Endothelial cell of umbilical vein (primary cell): Measurements from ENCODE around the gene TNFRSF21. TPM values are rescaled to one million over a fixed set of nuclear protein-coding genes. Genes with fewer than 3 reads are reported as not detected.

Experiments
- BruUV-seq: library from RNA; stranded (reverse); fragments of 400-500 nt; replicated peaks from 2 replicates; lab custom pipeline; 2021; lab: Mats Ljungman, UMichigan
- CTCF ChIA-PET: fragments of 300-600, 350-600 bp; sonication (Branson Sonifier 250); formaldehyde crosslinking; loops from one replicate; lab custom pipeline; 2021; ENCODE audit warnings: antibody characterized with exemption, inconsistent platforms; lab: Charles Lee
- POLR2A ChIA-PET: fragments of 300-600, 350-600 bp; sonication (Branson Sonifier 250); formaldehyde crosslinking; loops from one replicate; lab custom pipeline; 2021; ENCODE audit warnings: antibody characterized with exemption, inconsistent platforms; lab: Charles Lee
- DNase-seq: peaks from one replicate; pipeline ENCODE4 v3.0.0-alpha.2; 2011; ENCODE audit warnings: low read depth, low spot score
- FAIRE-seq: peaks from 2 replicates; lab custom pipeline; 2011; peaks lifted over from hg19 to GRCh38; lab: Jason Lieb, UNC
- H2AFZ ChIP-seq: 2 replicates; pipeline ENCODE4 v1.6.0; 2012; ENCODE audit warnings: low read depth, low read length, control low read depth, inconsistent platforms
- H3K27ac ChIP-seq: 2 replicates; pipeline ENCODE4 v1.5.1; 2011; ENCODE audit warnings: low read depth, mild to moderate bottlenecking, control low read depth, low read length, moderate library complexity; ENCODE audit not compliant: insufficient read depth
- H3K27me3 ChIP-seq, 2 experiments: 2 replicates each; pipeline versions ENCODE4 v1.6.0 to v1.6.1; 2011; ENCODE audit warnings: low read length in 2 of 2, mixed read lengths in 1 of 2; ENCODE audit not compliant: control insufficient read depth in 2 of 2, insufficient read depth in 2 of 2
- H3K36me3 ChIP-seq, 2 experiments: 2 replicates in 1 of 2; 3 replicates in 1 of 2; pipeline ENCODE4 v1.5.1; 2011; ENCODE audit warnings: low read length in 2 of 2, mild to moderate bottlenecking in 1 of 2, moderate library complexity in 1 of 2; ENCODE audit not compliant: control insufficient read depth in 2 of 2, insufficient read depth in 2 of 2; ENCODE audit errors: extremely low read depth in 1 of 2
- H3K4me1 ChIP-seq: 3 replicates; pipeline ENCODE4 v1.5.1; 2011; ENCODE audit warnings: mild to moderate bottlenecking, low read length; ENCODE audit not compliant: control insufficient read depth, insufficient read depth; ENCODE audit errors: extremely low read depth
- H3K4me2 ChIP-seq: 2 replicates; pipeline ENCODE4 v1.6.1; 2011; ENCODE audit warnings: low read length, control low read depth, mixed read lengths; ENCODE audit not compliant: insufficient read depth
- H3K4me3 ChIP-seq, 3 experiments: fragments of 200-600 bp in 1 of 3; sonication (generic), shearing (Covaris generic) in 1 of 3; replicated peaks in 1 of 3; 2 replicates each; pipeline ENCODE4 v1.5.1; 2011 to 2016; ENCODE audit warnings: control low read depth in 3 of 3, low read length in 3 of 3, mild to moderate bottlenecking in 2 of 3, inconsistent platforms in 1 of 3, low read depth in 1 of 3, moderate library complexity in 1 of 3; ENCODE audit not compliant: insufficient read depth in 1 of 3
- H3K79me2 ChIP-seq: 2 replicates; pipeline ENCODE4 v1.6.0; 2012; ENCODE audit warnings: low read length, inconsistent platforms; ENCODE audit not compliant: control insufficient read depth, insufficient read depth
- H3K9ac ChIP-seq: replicated peaks from 2 replicates; pipeline ENCODE3; 2011; ENCODE audit warnings: low read length, control low read depth; ENCODE audit not compliant: insufficient read depth; ENCODE audit errors: extremely low read depth
- H3K9me1 ChIP-seq: replicated peaks from 3 replicates; pipeline ENCODE4 v1.6.0; 2011; ENCODE audit warnings: mild to moderate bottlenecking, low read length; ENCODE audit not compliant: control insufficient read depth, insufficient read depth; ENCODE audit errors: extremely low read depth
- H3K9me3 ChIP-seq: replicated peaks from 2 replicates; pipeline ENCODE4 v1.5.1; 2012; ENCODE audit warnings: low read length, inconsistent platforms; ENCODE audit not compliant: control insufficient read depth, insufficient read depth
- H4K20me1 ChIP-seq: replicated peaks from 2 replicates; pipeline ENCODE3; 2011; ENCODE audit warnings: mild to moderate bottlenecking, low read length; ENCODE audit not compliant: control insufficient read depth, insufficient read depth; ENCODE audit errors: extremely low read depth
- EZH2 ChIP-seq: IDR thresholded peaks from 2 replicates; pipeline ENCODE4 v1.6.1; 2012; ENCODE audit warnings: borderline replicate concordance, low read depth, mild to moderate bottlenecking, moderate library complexity, low read length, inconsistent platforms; ENCODE audit not compliant: severe bottlenecking
- FOS ChIP-seq: IDR thresholded peaks from 2 replicates; pipeline ENCODE4 v1.6.1; 2011; ENCODE audit warnings: mild to moderate bottlenecking, low read length, moderate library complexity, borderline replicate concordance; ENCODE audit not compliant: insufficient read depth
- GATA2 ChIP-seq: IDR thresholded peaks from 2 replicates; pipeline ENCODE4 v1.7.0; 2011; ENCODE audit warnings: low read depth, mild to moderate bottlenecking, moderate library complexity, mixed read lengths, low read length; ENCODE audit not compliant: insufficient read length, insufficient read depth
- JUN ChIP-seq: IDR thresholded peaks from 2 replicates; pipeline ENCODE4 v1.6.1; 2011; ENCODE audit warnings: borderline replicate concordance, low read depth; ENCODE audit not compliant: insufficient read length, insufficient read depth
- MAX ChIP-seq: IDR thresholded peaks from 2 replicates; pipeline ENCODE4 v1.6.1; 2011; ENCODE audit not compliant: insufficient read depth, insufficient read length
- MYC ChIP-seq: IDR thresholded peaks from one replicate; pipeline ENCODE4 v1.6.1; 2011; ENCODE audit warnings: mild to moderate bottlenecking, low read depth, low read length
- POLR2A ChIP-seq: IDR thresholded peaks from 2 replicates; pipeline ENCODE4 v1.6.1; 2012; ENCODE audit warnings: low read depth, mild to moderate bottlenecking, control low read depth, low read length
- POLR2AphosphoS5 ChIP-seq: IDR thresholded peaks from 2 replicates; pipeline ENCODE4 v1.6.1; 2012; ENCODE audit warnings: low read depth, mild to moderate bottlenecking, control low read depth, low read length, moderate library complexity; ENCODE audit not compliant: insufficient read depth
- dilution Hi-C: fragments of 300-500 bp; cut with MboI; formaldehyde crosslinking; loops from one replicate; pipeline ENCODE4 v1.15.0; 2019; ENCODE audit warnings: low sequenced_read_pairs; ENCODE audit not compliant: extremely low pct_ligation_motif_present
- intact Hi-C: fragments of 100-400 bp; cut with micrococcal nuclease; formaldehyde crosslinking; loops from one replicate; pipeline ENCODE4 v1.10.0; 2022
- polyA plus RNA-seq, 4 experiments: library from polyadenylated mRNA; depleted of rRNA in 3 of 4; stranded (reverse) in 3 of 4; unstranded in 1 of 4; fragments of >200 nt; gene quantifications; 2 replicates each; pipeline versions ENCODE4 v1.2.1 to v1.2.3, GENCODE V29; 2011 to 2012; ENCODE audit warnings: missing spikeins in 1 of 4
- total RNA-seq: library from RNA; stranded (reverse); gene quantifications from 2 replicates; pipeline ENCODE4 v1.2.3, GENCODE V29; 2021
- TF ChIP-seq, protein P1 (sequence below), 2 donors: IDR thresholded peaks; 1 replicate in 1 of 2; 2 replicates in 1 of 2; pipeline ENCODE4 v1.5.1; 2011; ENCODE audit warnings: low read length in 2 of 2, mild to moderate bottlenecking in 2 of 2, moderate library complexity in 2 of 2, control low read depth in 1 of 2, inconsistent platforms in 1 of 2, low read depth in 1 of 2; ENCODE audit not compliant: insufficient read depth in 1 of 2; ENCODE audit errors: extremely low read depth in 1 of 2

The TNFRSF21 gene
- total and polyA plus RNA-seq, 2 donors (not counting 3 experiments of a cell fraction or from before 2014, with no cell fraction given) = 26.0 to 40.6 TPM

DNA sequence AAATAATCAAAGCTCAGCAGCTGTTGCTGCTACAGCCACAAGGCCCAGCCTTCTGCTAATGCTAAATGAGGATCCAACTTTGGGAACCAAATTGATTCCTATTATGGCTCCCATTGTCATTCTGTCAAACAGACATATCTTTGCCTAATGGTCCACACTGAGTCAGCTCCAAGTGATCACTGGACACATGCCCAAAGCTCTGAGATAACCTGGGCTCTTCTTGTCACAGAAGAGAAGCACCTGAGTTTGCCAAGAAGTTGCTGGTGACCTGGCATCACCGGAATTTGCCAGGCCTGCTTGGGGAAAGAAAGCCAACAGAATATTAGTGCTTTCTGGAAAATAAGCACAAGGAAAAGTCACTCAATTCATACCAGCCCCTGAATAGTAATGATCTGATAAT, 5.8 kb downstream of the TNFRSF21 start:
- Histone ChIP-seq H3K27ac (no peak overlapping the region), H3K9me3 (no peaks in the 10 kb centered on the region), H3K36me3 (no peaks in the 10 kb centered on the region), H4K20me1 (peaks cover 5% of the 10 kb centered on the region), H3K79me2 (peaks cover 53% of the 10 kb centered on the region), H3K9me1 (no peaks in the 10 kb centered on the region), H3K4me2 (no peak overlapping the region), H3K27me3 (no peaks in the 10 kb centered on the region), H3K9ac (no peak overlapping the region), H2AFZ (no peak overlapping the region), H3K4me1 (peaks cover 14% of the 10 kb centered on the region), H3K4me3 (no peak overlapping the region)
- no TSS peak for BruUV-seq
- DNase-seq = no peak
- ChIA-PET POLR2A (no interaction called here), CTCF (interaction anchor here (1.2 kb wide), 1 partner anchor 62 kb away, joined by 3 read pairs; no protein-coding TSS in a partner anchor)
- no peak for FAIRE-seq
- TF ChIP-seq POLR2A = no peak
- TF ChIP-seq GATA2 = no peak
- TF ChIP-seq POLR2AphosphoS5 = no peak
- dilution Hi-C loops = no loop called here
- intact Hi-C loops = no loop called here

- ChIA-PET CTCF (interaction anchor here (1.2 kb wide), 1 partner anchor 61 kb away, joined by 3 read pairs; no protein-coding TSS in a partner anchor), POLR2A (no interaction called here)
- no peak overlapping the region for H3K4me2 ChIP-seq
- no peak overlapping the region for H3K9ac ChIP-seq
- H3K4me1 ChIP-seq = peaks cover 11% of the 10 kb centered on the region
- peaks cover 52% of the 10 kb centered on the region for H3K79me2 ChIP-seq
- H4K20me1 ChIP-seq = peaks cover 5% of the 10 kb centered on the region
- no peaks in the 10 kb centered on the region for H3K9me3 ChIP-seq
- no TSS peak for BruUV-seq
- TF ChIP-seq, protein P1, sequence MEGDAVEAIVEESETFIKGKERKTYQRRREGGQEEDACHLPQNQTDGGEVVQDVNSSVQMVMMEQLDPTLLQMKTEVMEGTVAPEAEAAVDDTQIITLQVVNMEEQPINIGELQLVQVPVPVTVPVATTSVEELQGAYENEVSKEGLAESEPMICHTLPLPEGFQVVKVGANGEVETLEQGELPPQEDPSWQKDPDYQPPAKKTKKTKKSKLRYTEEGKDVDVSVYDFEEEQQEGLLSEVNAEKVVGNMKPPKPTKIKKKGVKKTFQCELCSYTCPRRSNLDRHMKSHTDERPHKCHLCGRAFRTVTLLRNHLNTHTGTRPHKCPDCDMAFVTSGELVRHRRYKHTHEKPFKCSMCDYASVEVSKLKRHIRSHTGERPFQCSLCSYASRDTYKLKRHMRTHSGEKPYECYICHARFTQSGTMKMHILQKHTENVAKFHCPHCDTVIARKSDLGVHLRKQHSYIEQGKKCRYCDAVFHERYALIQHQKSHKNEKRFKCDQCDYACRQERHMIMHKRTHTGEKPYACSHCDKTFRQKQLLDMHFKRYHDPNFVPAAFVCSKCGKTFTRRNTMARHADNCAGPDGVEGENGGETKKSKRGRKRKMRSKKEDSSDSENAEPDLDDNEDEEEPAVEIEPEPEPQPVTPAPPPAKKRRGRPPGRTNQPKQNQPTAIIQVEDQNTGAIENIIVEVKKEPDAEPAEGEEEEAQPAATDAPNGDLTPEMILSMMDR (IDR thresholded peaks at IDR 0.05; ENCODE audit: extremely low read depth in 1 of 2, insufficient read depth in 1 of 2, low read depth in 1 of 2, low read length in 2 of 2) = no peak
- TF ChIP-seq MYC (no peak), POLR2AphosphoS5 (no peak), MAX (no peak), JUN (no peak), GATA2 (no peak), POLR2A (no peak), FOS (no peak), EZH2 (no peak)
- no peaks in the 10 kb centered on the region for H3K36me3 ChIP-seq
- FAIRE-seq (no peak), DNase-seq (no peak)
- H3K9me1 ChIP-seq = no peaks in the 10 kb centered on the region
- no peak overlapping the region for H3K27ac ChIP-seq
- H3K4me3 ChIP-seq = no peak overlapping the region
- H3K27me3 ChIP-seq = no peaks in the 10 kb centered on the region
- intact Hi-C loops (no loop called here), dilution Hi-C loops (no loop called here)
- no peak overlapping the region for H2AFZ ChIP-seq
Measured at GRCh38 chr6:47303342-47303741, 6.4 kb downstream of the TNFRSF21 start.
